Dendritic cell treated with granulocyte-macrophage colony-stimulating factor and Interleukin-4, amounts not matched to agents 40 ng/mL and 50 ng/mL, for 4 days (primary cell): ENCODE results near the gene NWD2.

ENCODE experiments used
- H3K27ac Mint-ChIP-seq: one replicate; pipeline ENCODE4 v1.8.0; 2022; ENCODE audit warnings: mild to moderate bottlenecking, mixed read lengths
- H3K27me3 Mint-ChIP-seq: one replicate; pipeline ENCODE4 v1.8.0; 2022; ENCODE audit warnings: mild to moderate bottlenecking, mixed read lengths
- H3K36me3 Mint-ChIP-seq: one replicate; pipeline ENCODE4 v1.8.0; 2022; ENCODE audit warnings: low read depth, mixed read lengths
- H3K4me1 Mint-ChIP-seq: one replicate; pipeline ENCODE4 v1.8.0; 2022; ENCODE audit warnings: low read depth, mixed read lengths
- H3K4me3 Mint-ChIP-seq: one replicate; pipeline ENCODE4 v1.8.0; 2022; ENCODE audit warnings: mild to moderate bottlenecking, moderate library complexity, mixed read lengths
- H3K9me3 Mint-ChIP-seq: one replicate; pipeline ENCODE4 v1.8.0; 2022; ENCODE audit warnings: mixed read lengths
- intact Hi-C: fragments of 100-400 bp; cut with micrococcal nuclease; formaldehyde crosslinking; loops from one replicate; pipeline ENCODE4 v1.15.0; 2022

The NWD2 gene

GRCh38 chr4:37465296-37465695 lies 220.8 kb downstream of the NWD2 start:
- Mint-ChIP-seq H3K4me3 (no peak overlapping the region), H3K4me1 (no peaks in the 10 kb centered on the region), H3K27ac (no peak overlapping the region), H3K27me3 (peaks cover 4% of the 10 kb centered on the region), H3K9me3 (no peaks in the 10 kb centered on the region), H3K36me3 (no peaks in the 10 kb centered on the region)
- intact Hi-C loops: no loop called here

GRCh38 chr4:37465845-37466244 lies 221.3 kb downstream of the NWD2 start:
- H3K36me3 Mint-ChIP-seq: no peaks in the 10 kb centered on the region
- H3K27me3 Mint-ChIP-seq: peaks cover 6% of the 10 kb centered on the region

GRCh38 chr4:37467223-37467622 lies 222.7 kb downstream of the NWD2 start:
- H3K4me1 Mint-ChIP-seq: peaks cover 7% of the 10 kb centered on the region
- intact Hi-C loops: no loop called here
- peaks cover 6% of the 10 kb centered on the region for H3K27me3 Mint-ChIP-seq
- H3K36me3 Mint-ChIP-seq: no peaks in the 10 kb centered on the region
- no peak overlapping the region for H3K4me3 Mint-ChIP-seq
- no peak overlapping the region for H3K27ac Mint-ChIP-seq
- H3K9me3 Mint-ChIP-seq: no peaks in the 10 kb centered on the region

More at GRCh38 chr4:37465845-37466244, 221.3 kb downstream of the NWD2 start:
- no peak overlapping the region for H3K4me3 Mint-ChIP-seq
- H3K9me3 Mint-ChIP-seq: no peaks in the 10 kb centered on the region
- H3K4me1 Mint-ChIP-seq: no peaks in the 10 kb centered on the region
- H3K27ac Mint-ChIP-seq: no peak overlapping the region
- intact Hi-C loops: no loop called here

GRCh38 chr4:37467824-37468223 lies 223.3 kb downstream of the NWD2 start:
- intact Hi-C loops: no loop called here
- H3K27me3 Mint-ChIP-seq: peaks cover 10% of the 10 kb centered on the region
- peaks cover 7% of the 10 kb centered on the region for H3K4me1 Mint-ChIP-seq
- no peaks in the 10 kb centered on the region for H3K9me3 Mint-ChIP-seq
- no peaks in the 10 kb centered on the region for H3K36me3 Mint-ChIP-seq
- H3K4me3 Mint-ChIP-seq: no peak overlapping the region
- no peak overlapping the region for H3K27ac Mint-ChIP-seq

- Mint-ChIP-seq H3K4me1 (peaks cover 7% of the 10 kb centered on the region), H3K36me3 (no peaks in the 10 kb centered on the region), H3K27ac (no peak overlapping the region), H3K4me3 (no peak overlapping the region), H3K27me3 (peaks cover 14% of the 10 kb centered on the region), H3K9me3 (no peaks in the 10 kb centered on the region)
- intact Hi-C loops: no loop called here
These were observed 224.7 kb downstream of the NWD2 start for GRCh38 chr4:37469286-37469685.

GRCh38 chr4:37470245-37470644 lies 225.7 kb downstream of the NWD2 start:
- intact Hi-C loops: no loop called here
- no peak overlapping the region for H3K4me3 Mint-ChIP-seq
- no peaks in the 10 kb centered on the region for H3K36me3 Mint-ChIP-seq
- peaks cover 11% of the 10 kb centered on the region for H3K4me1 Mint-ChIP-seq
- H3K9me3 Mint-ChIP-seq: no peaks in the 10 kb centered on the region
- H3K27ac Mint-ChIP-seq: no peak overlapping the region
- H3K27me3 Mint-ChIP-seq: peaks cover 14% of the 10 kb centered on the region

- H3K36me3 Mint-ChIP-seq: no peaks in the 10 kb centered on the region
- peaks cover 12% of the 10 kb centered on the region for H3K4me1 Mint-ChIP-seq
- H3K9me3 Mint-ChIP-seq: no peaks in the 10 kb centered on the region
- H3K27me3 Mint-ChIP-seq: peaks cover 14% of the 10 kb centered on the region
- no peak overlapping the region for H3K27ac Mint-ChIP-seq
- intact Hi-C loops: no loop called here
- H3K4me3 Mint-ChIP-seq: no peak overlapping the region
These were observed 226.6 kb downstream of the NWD2 start for GRCh38 chr4:37471093-37471492.

GRCh38 chr4:37471971-37472370 lies 227.4 kb downstream of the NWD2 start:
- no peaks in the 10 kb centered on the region for H3K9me3 Mint-ChIP-seq
- intact Hi-C loops: no loop called here
- no peak overlapping the region for H3K4me3 Mint-ChIP-seq
- H3K36me3 Mint-ChIP-seq: no peaks in the 10 kb centered on the region
- H3K4me1 Mint-ChIP-seq: peaks cover 12% of the 10 kb centered on the region
- H3K27ac Mint-ChIP-seq: no peak overlapping the region
- peaks cover 14% of the 10 kb centered on the region for H3K27me3 Mint-ChIP-seq

- H3K9me3 Mint-ChIP-seq: no peaks in the 10 kb centered on the region
These were observed 229.3 kb downstream of the NWD2 start for GRCh38 chr4:37473807-37474206.

GRCh38 chr4:37475087-37475486 lies 230.5 kb downstream of the NWD2 start:
- peaks cover 21% of the 10 kb centered on the region for H3K4me1 Mint-ChIP-seq
- peaks cover 14% of the 10 kb centered on the region for H3K27me3 Mint-ChIP-seq
- no peak overlapping the region for H3K4me3 Mint-ChIP-seq
- no peaks in the 10 kb centered on the region for H3K36me3 Mint-ChIP-seq
- H3K9me3 Mint-ChIP-seq: no peaks in the 10 kb centered on the region
- no peak overlapping the region for H3K27ac Mint-ChIP-seq
- intact Hi-C loops: no loop called here

More at GRCh38 chr4:37473807-37474206, 229.3 kb downstream of the NWD2 start:
- peaks cover 14% of the 10 kb centered on the region for H3K27me3 Mint-ChIP-seq
- no peak overlapping the region for H3K27ac Mint-ChIP-seq
- no peak overlapping the region for H3K4me3 Mint-ChIP-seq
- H3K4me1 Mint-ChIP-seq: peaks cover 12% of the 10 kb centered on the region
- H3K36me3 Mint-ChIP-seq: no peaks in the 10 kb centered on the region
- intact Hi-C loops: no loop called here

GRCh38 chr4:37475776-37476175 lies 231.2 kb downstream of the NWD2 start:
- Mint-ChIP-seq H3K9me3 (no peaks in the 10 kb centered on the region), H3K36me3 (no peaks in the 10 kb centered on the region), H3K27me3 (peaks cover 12% of the 10 kb centered on the region), H3K4me1 (peaks cover 27% of the 10 kb centered on the region), H3K4me3 (no peak overlapping the region), H3K27ac (no peak overlapping the region)
- intact Hi-C loops: no loop called here

GRCh38 chr4:37476256-37476655 lies 231.7 kb downstream of the NWD2 start:
- no peak overlapping the region for H3K27ac Mint-ChIP-seq
- H3K4me1 Mint-ChIP-seq: peaks cover 28% of the 10 kb centered on the region
- no peaks in the 10 kb centered on the region for H3K36me3 Mint-ChIP-seq
- no peak overlapping the region for H3K4me3 Mint-ChIP-seq
- H3K9me3 Mint-ChIP-seq: no peaks in the 10 kb centered on the region
- intact Hi-C loops: no loop called here
- H3K27me3 Mint-ChIP-seq: peaks cover 12% of the 10 kb centered on the region

- H3K36me3 Mint-ChIP-seq: no peaks in the 10 kb centered on the region
- H3K4me3 Mint-ChIP-seq: no peak overlapping the region
- peaks cover 31% of the 10 kb centered on the region for H3K4me1 Mint-ChIP-seq
- H3K27ac Mint-ChIP-seq: no peak overlapping the region
- peaks cover 3% of the 10 kb centered on the region for H3K9me3 Mint-ChIP-seq
- peaks cover 10% of the 10 kb centered on the region for H3K27me3 Mint-ChIP-seq
- intact Hi-C loops: no loop called here
These were observed 232.1 kb downstream of the NWD2 start for GRCh38 chr4:37476691-37477090.

GRCh38 chr4:37477126-37477525 lies 232.6 kb downstream of the NWD2 start:
- intact Hi-C loops: no loop called here
- no peaks in the 10 kb centered on the region for H3K36me3 Mint-ChIP-seq
- H3K9me3 Mint-ChIP-seq: peaks cover 7% of the 10 kb centered on the region
- H3K27ac Mint-ChIP-seq: no peak overlapping the region
- peaks cover 31% of the 10 kb centered on the region for H3K4me1 Mint-ChIP-seq
- no peak overlapping the region for H3K4me3 Mint-ChIP-seq
- peaks cover 8% of the 10 kb centered on the region for H3K27me3 Mint-ChIP-seq

- intact Hi-C loops: no loop called here
- Mint-ChIP-seq H3K27ac (no peak overlapping the region), H3K4me1 (peaks cover 31% of the 10 kb centered on the region), H3K4me3 (no peak overlapping the region), H3K27me3 (peaks cover 4% of the 10 kb centered on the region), H3K36me3 (no peaks in the 10 kb centered on the region), H3K9me3 (peaks cover 17% of the 10 kb centered on the region)
These were observed 233.6 kb downstream of the NWD2 start for GRCh38 chr4:37478151-37478550.
